Aorta (tissue), 5 donors: Measurements from ENCODE around the gene CNNM2. TPM values are rescaled to one million over a fixed set of nuclear protein-coding genes. Genes with fewer than 3 reads are reported as not detected.
"Not testable (repeated sequence)": the region's sequence is repeated elsewhere in the genome, so short reads cannot be mapped to it uniquely, and the experiment has no call there.

Experiments
- ATAC-seq: fragments of 200-7000 bp; cut with Tn5 transposase; one replicate; pipeline ENCODE4 v1.9.1; 2022; ENCODE audit warnings: moderate library complexity; ENCODE audit not compliant: low FRiP score
- DNase-seq, 2 donors: peaks; one replicate each; pipeline ENCODE4 v3.0.0-alpha.2; 2020
- H3K27ac ChIP-seq, 2 donors: one replicate each; pipeline ENCODE4 v1.5.1; 2013; ENCODE audit warnings: low read length in 2 of 2, mild to moderate bottlenecking in 2 of 2, moderate library complexity in 2 of 2, control low read depth in 1 of 2, inconsistent platforms in 1 of 2, low read depth in 1 of 2
- H3K27me3 ChIP-seq, 2 donors: one replicate each; pipeline ENCODE4 v1.6.1; 2013; ENCODE audit warnings: control low read depth in 1 of 2, low read length in 1 of 2, mild to moderate bottlenecking in 1 of 2, moderate library complexity in 1 of 2; ENCODE audit not compliant: insufficient read depth in 2 of 2, control insufficient read depth in 1 of 2
- H3K36me3 ChIP-seq, 2 donors: one replicate each; pipeline ENCODE4 v1.6.1; 2013; ENCODE audit warnings: control low read depth in 1 of 2, low read length in 1 of 2, mild to moderate bottlenecking in 1 of 2; ENCODE audit not compliant: insufficient read depth in 2 of 2, control insufficient read depth in 1 of 2
- H3K4me1 ChIP-seq, 2 donors: one replicate each; pipeline ENCODE4 v1.6.1; 2013; ENCODE audit warnings: low read length in 2 of 2, control low read depth in 1 of 2, mild to moderate bottlenecking in 1 of 2, moderate library complexity in 1 of 2; ENCODE audit not compliant: insufficient read depth in 2 of 2, control insufficient read depth in 1 of 2
- H3K4me3 ChIP-seq, 2 donors: one replicate each; pipeline ENCODE4 v1.5.1; 2013; ENCODE audit warnings: low read length in 2 of 2, control low read depth in 1 of 2, mild to moderate bottlenecking in 1 of 2
- H3K9me3 ChIP-seq: one replicate; pipeline ENCODE4 v1.6.1; 2013; ENCODE audit warnings: mild to moderate bottlenecking, low read length; ENCODE audit not compliant: control insufficient read depth
- WGBS, 2 donors: extraction: QIAGEN DNeasy Blood & Tissue Kit; methylation state at CpG; one replicate each; pipeline ENCODE4 v1.1.7; 2013; 5-methylcytosine and 5-hydroxymethylcytosine counted together
- intact Hi-C, 2 donors: fragments of 100-400 bp; cut with DNase I; formaldehyde crosslinking; loops; one replicate each; pipeline versions ENCODE4 v1.14.2 to v1.15.0; 2022
- polyA plus RNA-seq, 2 donors: library from polyadenylated mRNA; stranded (reverse); fragments of 200-250 nt; gene quantifications; one replicate each; pipeline ENCODE4 v1.2.3, GENCODE V29; 2013
- total RNA-seq, 2 donors: library from RNA; stranded (reverse); fragmentation: NEBNext Ultra II Directional; extraction: Animal tissue kit (Norgen Biotek cat#: 25700); gene quantifications; one replicate each; pipeline ENCODE4 v1.2.1, GENCODE V29; 2021
- donor health status: healthy with polysubstance abuse.
- donor health status: Bipolar disorder and iron deficiency.
- donor health status: DM: no; HTN: no; CAD: no.
- donor health status: DM: no; HTN: no; CAD: no.
- donor health status: DM: yes; HTN: yes; CAD: no.

Gene CNNM2
- total and polyA plus RNA-seq, 4 donors, result 3.0 to 30.8 (median 9.6) TPM

- WGBS, 2 donors, result 78 to 80% methylated on average over 15 of the region's 15 CpGs
- Histone ChIP-seq H3K36me3 (peaks cover 0 to 3% of the 10 kb centered on the region in 2 donors), H3K27me3 (no peaks in the 10 kb centered on the region), H3K4me1 (no peaks in the 10 kb centered on the region), H3K4me3 (no peak overlapping the region), H3K9me3 (no peaks in the 10 kb centered on the region), H3K27ac (no peak overlapping the region)
- ATAC-seq (no peak), DNase-seq (no peak)
- intact Hi-C loops, result loop anchor here in 1 of 2 donors (10.0 kb wide), 1 partner anchor 228 kb away; the partner anchor contains the start of gene CYP17A1
Observed at GRCh38 chr10:103062854-103063590, 144.9 kb downstream of the CNNM2 start.

GRCh38 chr10:103064956-103065355 lies 146.9 kb downstream of the CNNM2 start:
- H3K9me3 ChIP-seq, result no peaks in the 10 kb centered on the region
- no peaks in the 10 kb centered on the region for H3K27me3 ChIP-seq
- 86 to 87% methylated on average over 4 of the region's 4 CpGs for WGBS, 2 donors
- ATAC-seq (no peak), DNase-seq (no peak)
- peaks cover 0 to 3% of the 10 kb centered on the region in 2 donors for H3K36me3 ChIP-seq
- H3K27ac ChIP-seq, result no peak overlapping the region
- intact Hi-C loops, result loop anchor here in 1 of 2 donors (10.0 kb wide), 1 partner anchor 230 kb away; the partner anchor contains the start of gene CYP17A1
- no peaks in the 10 kb centered on the region for H3K4me1 ChIP-seq
- no peak overlapping the region for H3K4me3 ChIP-seq

- DNase-seq, result no peak
- Histone ChIP-seq H3K9me3 (no peaks in the 10 kb centered on the region), H3K27me3 (no peaks in the 10 kb centered on the region), H3K4me3 (no peak overlapping the region), H3K4me1 (no peaks in the 10 kb centered on the region), H3K36me3 (peaks cover 0 to 3% of the 10 kb centered on the region in 2 donors), H3K27ac (no peak overlapping the region)
- intact Hi-C loops, result loop anchor here in 1 of 2 donors (10.0 kb wide), 1 partner anchor 232 kb away; the partner anchor contains the start of gene CYP17A1
- no peak for ATAC-seq
- WGBS, 2 donors, result 87 to 88% methylated on average over 16 of the region's 16 CpGs
Observed at GRCh38 chr10:103066141-103067098, 148.3 kb downstream of the CNNM2 start.

- intact Hi-C loops, result loop anchor here in 1 of 2 donors (10.0 kb wide), 1 partner anchor 232 kb away; the partner anchor contains the start of gene CYP17A1
- 91 to 92% methylated on average over 4 of the region's 4 CpGs for WGBS, 2 donors
- H3K4me3 ChIP-seq, H3K27me3 ChIP-seq, H3K9me3 ChIP-seq, H3K27ac ChIP-seq, ATAC-seq, DNase-seq, H3K36me3 ChIP-seq, H3K4me1 ChIP-seq: not testable (repeated sequence)
Observed at GRCh38 chr10:103067099-103067477, 149.0 kb downstream of the CNNM2 start.

- H3K36me3 ChIP-seq, result peaks cover 0 to 3% of the 10 kb centered on the region in 2 donors
- WGBS, 2 donors, result 96 to 98% methylated on average over 2 of the region's 2 CpGs
Observed at GRCh38 chr10:103067484-103067883, 149.4 kb downstream of the CNNM2 start.

GRCh38 chr10:103067956-103068355 lies 149.9 kb downstream of the CNNM2 start:
- no peaks in the 10 kb centered on the region for H3K9me3 ChIP-seq
- WGBS, 2 donors, result 75 to 80% methylated on average over 6 of the region's 6 CpGs
- no peak overlapping the region for H3K4me3 ChIP-seq
- intact Hi-C loops, result loop anchor here (2.0 to 10.0 kb wide), 2 partner anchors 151 to 233 kb away; partner anchors contain the start of gene CYP17A1 (in 1 of the 2)
- no peak overlapping the region for H3K27ac ChIP-seq
- H3K4me1 ChIP-seq, result no peaks in the 10 kb centered on the region
- DNase-seq, result no peak
- peaks cover 0 to 3% of the 10 kb centered on the region in 2 donors for H3K36me3 ChIP-seq
- no peaks in the 10 kb centered on the region for H3K27me3 ChIP-seq
- no peak for ATAC-seq

More at GRCh38 chr10:103067484-103067883, 149.4 kb downstream of the CNNM2 start:
- H3K27ac ChIP-seq, result no peak overlapping the region
- intact Hi-C loops, result loop anchor here in 1 of 2 donors (10.0 kb wide), 1 partner anchor 233 kb away; the partner anchor contains the start of gene CYP17A1
- no peaks in the 10 kb centered on the region for H3K9me3 ChIP-seq
- H3K27me3 ChIP-seq, result no peaks in the 10 kb centered on the region
- ATAC-seq (no peak), DNase-seq (no peak)
- H3K4me1 ChIP-seq, result no peaks in the 10 kb centered on the region
- H3K4me3 ChIP-seq, result no peak overlapping the region

GRCh38 chr10:103069453-103070331 lies 151.6 kb downstream of the CNNM2 start:
- no peak overlapping the region for H3K27ac ChIP-seq
- DNase-seq, result peak in 1 of 2 donors; percentile 69
- peak; percentile 51 for ATAC-seq
- 24 to 25% methylated on average over 16 of the region's 16 CpGs for WGBS, 2 donors
- H3K9me3 ChIP-seq, result no peaks in the 10 kb centered on the region
- H3K4me3 ChIP-seq, result no peak overlapping the region
- H3K27me3 ChIP-seq, result no peaks in the 10 kb centered on the region
- no peaks in the 10 kb centered on the region for H3K4me1 ChIP-seq
- peaks cover 0 to 3% of the 10 kb centered on the region in 2 donors for H3K36me3 ChIP-seq
- intact Hi-C loops, result loop anchor here (1.0 to 10.0 kb wide), 5 partner anchors 152 to 342 kb away; partner anchors contain the start of gene CYP17A1 (in 1 of the 2)
